Esophagus squamous epithelium (tissue), 4 donors: ENCODE results near the gene RCOR2.

Experiments used
- POLR2A ChIP-seq, 4 donors: fragments of 450-650 bp; IDR thresholded peaks; one replicate each; pipeline ENCODE4 v1.6.1; 2017; ENCODE audit warnings: antibody characterized with exemption in 4 of 4, mild to moderate bottlenecking in 4 of 4, moderate library complexity in 3 of 4
- TF ChIP-seq, protein P1 (sequence below), 6 experiments: fragments of 450-650 bp in 4 of 6; fragments of 200-600 bp in 2 of 6; sonication (generic) in 2 of 6; IDR thresholded peaks; one replicate each; pipeline ENCODE4 v1.5.1; 2016 to 2019; ENCODE audit warnings: antibody characterized with exemption in 6 of 6, mild to moderate bottlenecking in 4 of 6, moderate library complexity in 4 of 6

DNA sequence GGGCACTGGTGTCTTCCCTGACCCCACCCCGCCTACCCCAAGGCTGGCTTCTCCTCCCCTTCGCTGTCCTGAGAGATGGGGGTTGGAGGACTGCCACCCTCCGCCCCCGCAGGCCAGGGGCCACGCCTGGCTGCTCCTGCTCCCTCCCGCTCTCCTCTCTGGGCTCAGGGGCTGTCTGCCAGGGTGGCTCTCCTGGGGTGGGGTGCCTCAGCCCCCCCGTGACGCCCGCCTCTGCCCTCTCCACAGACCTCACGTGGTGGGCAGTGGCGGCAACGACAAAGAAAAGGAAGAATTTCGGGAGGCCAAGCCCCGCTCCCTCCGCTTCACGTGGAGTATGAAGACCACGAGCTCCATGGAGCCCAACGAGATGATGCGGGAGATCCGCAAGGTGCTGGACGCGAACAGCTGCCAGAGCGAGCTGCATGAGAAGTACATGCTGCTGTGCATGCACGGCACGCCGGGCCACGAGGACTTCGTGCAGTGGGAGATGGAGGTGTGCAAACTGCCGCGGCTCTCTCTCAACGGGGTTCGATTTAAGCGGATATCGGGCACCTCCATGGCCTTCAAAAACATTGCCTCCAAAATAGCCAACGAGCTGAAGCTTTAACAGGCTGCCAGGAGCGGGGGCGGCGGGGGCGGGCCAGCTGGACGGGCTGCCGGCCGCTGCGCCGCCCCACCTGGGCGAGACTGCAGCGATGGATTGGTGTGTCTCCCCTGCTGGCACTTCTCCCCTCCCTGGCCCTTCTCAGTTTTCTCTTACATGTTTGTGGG, 8.1 kb downstream of the RCOR2 start:
- TF ChIP-seq POLR2A (IDR thresholded peaks at IDR 0.05) = no peak
- TF ChIP-seq, protein P1, sequence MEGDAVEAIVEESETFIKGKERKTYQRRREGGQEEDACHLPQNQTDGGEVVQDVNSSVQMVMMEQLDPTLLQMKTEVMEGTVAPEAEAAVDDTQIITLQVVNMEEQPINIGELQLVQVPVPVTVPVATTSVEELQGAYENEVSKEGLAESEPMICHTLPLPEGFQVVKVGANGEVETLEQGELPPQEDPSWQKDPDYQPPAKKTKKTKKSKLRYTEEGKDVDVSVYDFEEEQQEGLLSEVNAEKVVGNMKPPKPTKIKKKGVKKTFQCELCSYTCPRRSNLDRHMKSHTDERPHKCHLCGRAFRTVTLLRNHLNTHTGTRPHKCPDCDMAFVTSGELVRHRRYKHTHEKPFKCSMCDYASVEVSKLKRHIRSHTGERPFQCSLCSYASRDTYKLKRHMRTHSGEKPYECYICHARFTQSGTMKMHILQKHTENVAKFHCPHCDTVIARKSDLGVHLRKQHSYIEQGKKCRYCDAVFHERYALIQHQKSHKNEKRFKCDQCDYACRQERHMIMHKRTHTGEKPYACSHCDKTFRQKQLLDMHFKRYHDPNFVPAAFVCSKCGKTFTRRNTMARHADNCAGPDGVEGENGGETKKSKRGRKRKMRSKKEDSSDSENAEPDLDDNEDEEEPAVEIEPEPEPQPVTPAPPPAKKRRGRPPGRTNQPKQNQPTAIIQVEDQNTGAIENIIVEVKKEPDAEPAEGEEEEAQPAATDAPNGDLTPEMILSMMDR (IDR thresholded peaks at IDR 0.05) = no peak
